ENCODE measurements around the gene NOD1. TPM values are rescaled to one million over a fixed set of nuclear protein-coding genes. Genes with fewer than 3 reads are reported as not detected.
"Not testable (repeated sequence)": the region's sequence is repeated elsewhere in the genome, so short reads cannot be mapped to it uniquely, and the experiment has no call there.

The NOD1 gene, protein sequence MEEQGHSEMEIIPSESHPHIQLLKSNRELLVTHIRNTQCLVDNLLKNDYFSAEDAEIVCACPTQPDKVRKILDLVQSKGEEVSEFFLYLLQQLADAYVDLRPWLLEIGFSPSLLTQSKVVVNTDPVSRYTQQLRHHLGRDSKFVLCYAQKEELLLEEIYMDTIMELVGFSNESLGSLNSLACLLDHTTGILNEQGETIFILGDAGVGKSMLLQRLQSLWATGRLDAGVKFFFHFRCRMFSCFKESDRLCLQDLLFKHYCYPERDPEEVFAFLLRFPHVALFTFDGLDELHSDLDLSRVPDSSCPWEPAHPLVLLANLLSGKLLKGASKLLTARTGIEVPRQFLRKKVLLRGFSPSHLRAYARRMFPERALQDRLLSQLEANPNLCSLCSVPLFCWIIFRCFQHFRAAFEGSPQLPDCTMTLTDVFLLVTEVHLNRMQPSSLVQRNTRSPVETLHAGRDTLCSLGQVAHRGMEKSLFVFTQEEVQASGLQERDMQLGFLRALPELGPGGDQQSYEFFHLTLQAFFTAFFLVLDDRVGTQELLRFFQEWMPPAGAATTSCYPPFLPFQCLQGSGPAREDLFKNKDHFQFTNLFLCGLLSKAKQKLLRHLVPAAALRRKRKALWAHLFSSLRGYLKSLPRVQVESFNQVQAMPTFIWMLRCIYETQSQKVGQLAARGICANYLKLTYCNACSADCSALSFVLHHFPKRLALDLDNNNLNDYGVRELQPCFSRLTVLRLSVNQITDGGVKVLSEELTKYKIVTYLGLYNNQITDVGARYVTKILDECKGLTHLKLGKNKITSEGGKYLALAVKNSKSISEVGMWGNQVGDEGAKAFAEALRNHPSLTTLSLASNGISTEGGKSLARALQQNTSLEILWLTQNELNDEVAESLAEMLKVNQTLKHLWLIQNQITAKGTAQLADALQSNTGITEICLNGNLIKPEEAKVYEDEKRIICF
- total RNA-seq (10 to 100 TPM in 3 of 9 donors, 1 to 10 TPM in 6; 5.3 to 28.8 (median 9.0) TPM), polyA plus RNA-seq (10 to 100 TPM in 1 of 2 donors, 1 to 10 TPM in 1; 7.5 to 11.2 TPM)
- long read RNA-seq, donor 1, full-length matches to known transcripts: 5 of 15 reads
- long read RNA-seq, donor 1, partial matches to known transcripts: 3 of 15 reads
- long read RNA-seq, donor 1, other reads (novel, unspliced or antisense): 7 of 15 reads
- long read RNA-seq, donor 2, full-length matches to known transcripts: 5 of 48 reads
- long read RNA-seq, donor 2, partial matches to known transcripts: 16 of 48 reads
- long read RNA-seq, donor 2, other reads (novel, unspliced or antisense): 27 of 48 reads
- long read RNA-seq, donor 3, full-length matches to known transcripts: 1 of 27 reads
- long read RNA-seq, donor 3, partial matches to known transcripts: 12 of 27 reads
- long read RNA-seq, donor 3, other reads (novel, unspliced or antisense): 14 of 27 reads

DNA sequence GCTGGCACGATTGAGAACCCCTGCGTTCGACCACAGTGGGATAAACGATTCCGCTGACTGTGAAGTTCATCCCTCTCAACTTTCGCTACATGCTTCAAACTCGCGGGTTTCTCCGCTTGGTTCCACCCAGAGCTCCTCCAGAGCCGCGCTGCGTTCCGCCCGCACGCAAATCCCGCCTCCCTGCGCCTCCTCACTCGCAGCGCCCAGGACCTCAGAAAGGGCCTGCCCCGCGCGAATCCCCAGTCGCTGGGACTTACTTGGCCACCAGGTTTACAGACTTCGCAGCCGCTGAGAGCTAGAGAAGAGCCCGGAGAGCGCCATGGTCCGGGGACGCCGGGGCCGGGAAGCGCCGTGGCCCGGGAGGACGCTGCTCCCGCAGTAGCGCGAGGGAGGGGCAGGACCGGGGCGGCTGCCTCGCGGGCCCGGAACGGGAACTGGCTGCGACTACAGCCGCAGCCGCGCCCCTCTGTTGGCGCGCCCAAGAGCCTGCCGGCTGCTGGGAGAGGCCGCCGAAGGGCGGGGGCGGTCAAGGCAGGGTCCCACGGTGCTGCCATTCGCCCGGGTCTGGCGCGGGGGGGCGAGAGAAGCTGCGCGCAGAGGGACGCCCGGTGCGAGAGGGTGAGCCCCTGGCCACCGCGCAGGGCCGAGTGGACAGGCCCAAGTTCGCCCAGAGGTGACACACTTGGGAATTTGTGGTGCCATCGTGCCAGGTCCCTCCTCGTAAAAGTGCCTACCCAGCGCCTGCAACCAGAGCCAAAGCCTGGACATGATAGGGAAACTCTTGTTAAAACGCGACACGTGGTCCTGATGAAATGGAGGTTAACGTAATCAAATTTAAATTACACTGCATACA lies at the start of gene NOD1:
TSS of gene NOD1 (minus strand) at position 436 of the 853 bp plus-strand sequence. CDS start 21,863 bp downstream, outside the sequence.
- DNase-seq: peak; percentile 87 to 91 (median 89)
- Histone ChIP-seq H3K9me3 (no peaks in the 10 kb centered on the region), H3K27me3 (no peaks in the 10 kb centered on the region), H3K36me3 (peaks cover 0 to 6% (median 0%) of the 10 kb centered on the region in 9 donors), H3K4me3 (peak within 1 kb of the TSS; percentile 47 to 90 (median 68)), H3K27ac (peak within 1 kb of the TSS; percentile 91 to 99 (median 95)), H3K4me1 (peaks cover 3 to 54% (median 48%) of the 10 kb centered on the region in 12 donors)
- peak; percentile 74 to 95 (median 94) for ATAC-seq
- intact Hi-C loops (cut with DNase I): loop anchor here in 4 of 10 donors (2.0 to 10.0 kb wide), 5 partner anchors 26 to 346 kb away; partner anchors contain the start of genes GGCT (in 4 of the 4), MTURN (in 1 of the 4) and ZNRF2 (in 1 of the 4)
- WGBS, 4 donors: 0 to 1% (median 1%) methylated on average over 31 to 77 of the region's 77 CpGs
- TF ChIP-seq, protein P1, sequence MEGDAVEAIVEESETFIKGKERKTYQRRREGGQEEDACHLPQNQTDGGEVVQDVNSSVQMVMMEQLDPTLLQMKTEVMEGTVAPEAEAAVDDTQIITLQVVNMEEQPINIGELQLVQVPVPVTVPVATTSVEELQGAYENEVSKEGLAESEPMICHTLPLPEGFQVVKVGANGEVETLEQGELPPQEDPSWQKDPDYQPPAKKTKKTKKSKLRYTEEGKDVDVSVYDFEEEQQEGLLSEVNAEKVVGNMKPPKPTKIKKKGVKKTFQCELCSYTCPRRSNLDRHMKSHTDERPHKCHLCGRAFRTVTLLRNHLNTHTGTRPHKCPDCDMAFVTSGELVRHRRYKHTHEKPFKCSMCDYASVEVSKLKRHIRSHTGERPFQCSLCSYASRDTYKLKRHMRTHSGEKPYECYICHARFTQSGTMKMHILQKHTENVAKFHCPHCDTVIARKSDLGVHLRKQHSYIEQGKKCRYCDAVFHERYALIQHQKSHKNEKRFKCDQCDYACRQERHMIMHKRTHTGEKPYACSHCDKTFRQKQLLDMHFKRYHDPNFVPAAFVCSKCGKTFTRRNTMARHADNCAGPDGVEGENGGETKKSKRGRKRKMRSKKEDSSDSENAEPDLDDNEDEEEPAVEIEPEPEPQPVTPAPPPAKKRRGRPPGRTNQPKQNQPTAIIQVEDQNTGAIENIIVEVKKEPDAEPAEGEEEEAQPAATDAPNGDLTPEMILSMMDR (IDR thresholded peaks at IDR 0.05): peak in 4 of 12 donors; percentile 24 to 47 (median 32)
- peak in 1 of 2 donors; percentile 73 for TF ChIP-seq POLR2A (IDR thresholded peaks at IDR 0.05)

DNA sequence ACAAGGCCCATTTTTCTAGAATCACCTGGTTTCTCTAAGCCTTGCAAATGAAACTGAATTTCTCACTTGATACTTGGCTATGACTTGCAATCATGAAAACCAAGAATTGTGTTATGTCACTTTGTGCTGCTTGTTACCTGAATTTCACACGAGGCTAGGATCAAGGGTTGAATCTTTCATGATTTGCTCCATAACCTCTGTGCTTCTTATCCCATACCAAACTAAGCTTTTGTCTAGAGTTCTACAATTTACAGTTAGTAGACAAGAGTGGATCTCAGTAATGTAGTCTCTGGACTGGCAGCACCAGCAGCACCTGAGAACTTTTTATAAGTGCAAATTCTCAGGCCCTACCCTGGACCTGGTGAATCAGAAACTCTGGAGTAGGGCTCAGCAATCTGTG lies 48.7 kb upstream of the NOD1 start:
- DNase-seq; intact Hi-C loops (cut with DNase I); H3K27ac ChIP-seq; H3K27me3 ChIP-seq; H3K4me1 ChIP-seq; ATAC-seq; H3K4me3 ChIP-seq; H3K9me3 ChIP-seq; H3K36me3 ChIP-seq: not testable (repeated sequence)
- 83 to 96% (median 91%) methylated on average over 1 of the region's 1 CpG for WGBS, 4 donors

DNA sequence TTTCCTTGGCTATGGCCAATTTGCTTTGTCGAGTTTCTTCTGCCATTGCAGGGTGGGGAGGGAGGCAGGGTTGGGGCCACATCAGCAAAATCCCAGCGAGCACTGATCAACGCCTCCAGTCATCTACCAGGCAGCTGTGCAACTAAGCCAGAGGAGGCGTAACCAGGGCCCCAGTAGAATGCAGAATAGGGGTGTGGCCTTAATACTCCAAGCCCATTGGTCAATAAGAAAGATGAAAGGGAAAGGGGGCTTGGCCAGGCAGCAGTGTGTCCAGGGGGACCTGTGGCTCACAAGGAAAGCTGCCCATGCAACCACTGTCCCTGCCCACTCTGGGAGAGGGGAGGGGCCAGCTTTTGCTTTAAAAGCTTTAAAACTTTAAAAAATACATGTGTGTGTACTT lies 47.6 kb upstream of the NOD1 start:
- TF ChIP-seq, protein P1 (IDR thresholded peaks at IDR 0.05): no peak
- no peak for TF ChIP-seq POLR2A (IDR thresholded peaks at IDR 0.05)
- WGBS, 4 donors: 95 to 97% (median 96%) methylated on average over 4 of the region's 4 CpGs
- Histone ChIP-seq H3K27me3 (no peaks in the 10 kb centered on the region), H3K27ac (no peak overlapping the region), H3K9me3 (no peaks in the 10 kb centered on the region), H3K36me3 (peaks cover 0 to 7% (median 0%) of the 10 kb centered on the region in 9 donors), H3K4me1 (peaks cover 0 to 11% (median 0%) of the 10 kb centered on the region in 12 donors), H3K4me3 (no peak overlapping the region)
- intact Hi-C loops (cut with DNase I): no loop called here
- ATAC-seq: no peak
- DNase-seq: no peak

All from heart left ventricle (tissue), 16 donors.